NCI-H1105 (cell line): Measurements from ENCODE around the gene EBP.
"Not testable (repeated sequence)": the region's sequence is repeated elsewhere in the genome, so short reads cannot be mapped to it uniquely, and the experiment has no call there.

Experiments used
- DNase-seq: peaks from one replicate; lab custom pipeline; 2025; lab: John Stamatoyannopoulos, UW

EBP gene

GRCh38 chrX:48493890-48494364 is 27.7 kb upstream of the EBP start:
- no peak for DNase-seq

GRCh38 chrX:48496660-48497059 is 24.9 kb upstream of the EBP start:
- DNase-seq, result no peak

GRCh38 chrX:48497871-48498270 is 23.7 kb upstream of the EBP start:
- DNase-seq, result no peak

DNA sequence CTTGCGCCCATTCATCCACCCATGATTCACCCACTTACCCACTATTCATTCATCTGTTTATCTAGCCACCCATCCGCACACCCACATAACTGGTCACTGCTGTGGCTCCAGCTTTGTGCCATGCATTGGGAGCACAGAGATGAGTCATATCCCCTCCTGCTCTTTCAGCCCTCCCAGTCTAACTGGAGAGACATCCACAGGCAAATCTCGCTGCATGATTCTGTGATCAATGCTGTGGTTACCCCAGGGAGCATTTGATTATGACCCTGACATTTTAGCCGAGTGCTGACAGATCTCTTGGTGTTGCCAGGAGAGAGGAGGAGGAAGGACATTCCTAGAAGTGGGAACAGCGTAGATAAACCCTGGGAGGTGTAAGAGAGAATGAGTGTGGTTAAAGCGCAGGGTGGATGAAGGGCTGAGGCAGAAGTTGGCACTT is 23.2 kb upstream of the EBP start:
- no peak for DNase-seq

DNA sequence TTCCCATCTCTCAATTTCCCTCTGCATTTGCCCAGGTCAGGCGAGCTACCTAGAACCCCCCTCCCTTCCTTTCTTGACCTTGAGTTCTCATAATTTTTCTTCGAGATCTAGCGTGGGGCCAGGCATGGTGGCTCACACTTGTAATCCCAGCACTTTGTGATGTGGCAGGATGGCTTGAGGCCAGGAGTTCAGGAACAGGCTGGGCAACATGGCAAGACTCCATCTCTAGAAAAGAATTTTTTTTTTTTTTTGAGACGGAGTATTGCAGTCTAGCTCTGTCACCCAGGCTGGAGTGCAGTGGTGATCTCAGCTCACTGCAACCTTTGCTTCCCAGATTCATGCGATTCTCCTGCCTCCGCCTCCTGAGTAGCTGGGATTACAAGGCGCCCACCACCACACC is 17.3 kb upstream of the EBP start:
- DNase-seq, result no peak

DNA sequence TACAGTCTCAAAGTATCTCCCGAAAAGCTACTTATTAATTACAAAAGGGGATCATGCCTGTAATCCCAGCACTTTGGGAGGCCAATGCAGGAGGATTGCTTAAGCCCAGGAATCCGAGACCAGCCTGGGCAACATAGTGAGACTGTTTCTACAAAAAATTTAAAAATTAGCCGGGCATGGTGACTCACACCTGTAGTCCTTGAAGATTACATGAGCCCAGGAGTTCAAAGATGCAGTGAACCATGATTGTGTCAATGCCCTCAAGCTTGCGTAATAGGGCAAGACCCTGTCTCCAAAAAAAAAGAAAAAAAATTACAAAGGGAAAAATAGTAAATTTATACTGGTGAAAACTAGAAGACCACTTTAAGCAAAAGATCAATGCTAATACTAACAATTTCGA is 16.1 kb upstream of the EBP start:
- no peak for DNase-seq

GRCh38 chrX:48507246-48507645 is 14.4 kb upstream of the EBP start:
- DNase-seq, result no peak

- no peak for DNase-seq
Measured at GRCh38 chrX:48508400-48509244, 13.0 kb upstream of the EBP start, which contains the start of gene PORCN. PORCN (plus strand) TSS chrX:48508992; CDS start chrX:48509821, 829 bp downstream.

DNA sequence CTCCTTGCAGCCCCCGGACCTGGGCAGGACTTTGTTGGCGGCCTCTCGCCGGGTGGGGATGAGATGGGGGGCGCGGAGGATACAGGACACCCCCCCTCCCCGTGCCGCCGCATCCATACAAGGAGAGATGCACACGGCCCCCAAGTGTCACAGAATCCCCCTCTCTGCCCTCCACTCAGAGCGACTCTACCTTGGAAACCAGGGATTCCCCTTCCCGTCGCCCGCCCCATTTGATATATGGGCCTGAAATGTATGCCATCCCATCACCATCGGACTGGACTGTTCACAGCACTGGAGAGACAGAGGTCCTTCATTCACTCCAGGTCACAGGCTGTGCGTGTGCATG is 12.4 kb upstream of the EBP start:
- DNase-seq, result no peak

GRCh38 chrX:48509619-48510018 is 12.0 kb upstream of the EBP start:
- no peak for DNase-seq

GRCh38 chrX:48511560-48511959 is 10.0 kb upstream of the EBP start:
- no peak for DNase-seq

DNA sequence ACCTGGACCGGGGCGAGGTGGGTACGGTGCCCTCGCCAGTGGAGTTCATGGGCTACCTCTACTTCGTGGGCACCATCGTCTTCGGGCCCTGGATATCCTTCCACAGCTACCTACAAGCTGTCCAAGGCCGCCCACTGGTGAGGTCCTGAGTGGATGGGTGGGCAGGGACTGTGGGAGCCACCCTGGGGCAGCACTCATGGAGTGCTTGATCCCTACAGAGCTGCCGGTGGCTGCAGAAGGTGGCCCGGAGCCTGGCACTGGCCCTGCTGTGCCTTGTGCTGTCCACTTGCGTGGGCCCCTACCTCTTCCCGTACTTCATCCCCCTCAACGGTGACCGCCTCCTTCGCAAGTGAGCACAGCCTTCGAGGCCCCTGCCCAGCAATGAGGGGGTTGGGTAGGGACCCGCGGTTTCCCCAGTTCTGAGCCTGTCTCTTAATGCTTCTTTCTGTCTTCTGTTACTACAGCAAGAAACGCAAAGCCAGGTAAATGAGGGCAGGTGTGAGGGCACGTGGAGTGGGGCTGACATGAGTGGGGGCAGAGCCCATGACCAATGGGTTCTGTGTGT is 9.2 kb upstream of the EBP start:
- DNase-seq, result no peak

DNA sequence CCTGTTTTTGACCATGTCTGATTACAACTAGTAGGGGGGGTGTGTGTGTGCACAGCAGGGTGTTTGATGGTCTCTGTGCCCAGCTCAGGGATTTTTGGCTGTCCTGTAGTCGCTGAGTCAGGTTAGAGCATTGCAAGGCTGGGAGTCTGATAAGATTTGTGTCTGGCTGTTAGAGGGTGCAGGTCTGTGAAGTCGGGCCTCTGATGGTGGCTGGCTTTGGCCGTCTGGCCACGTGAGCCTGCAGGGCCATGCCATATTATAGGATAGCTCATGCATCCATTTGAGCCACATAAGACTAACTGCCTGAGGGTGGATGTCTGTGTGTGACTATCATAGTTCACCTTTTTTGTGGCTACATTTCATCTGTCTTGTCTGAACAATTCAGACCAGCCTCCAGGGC is 7.9 kb upstream of the EBP start:
- DNase-seq, result no peak

DNA sequence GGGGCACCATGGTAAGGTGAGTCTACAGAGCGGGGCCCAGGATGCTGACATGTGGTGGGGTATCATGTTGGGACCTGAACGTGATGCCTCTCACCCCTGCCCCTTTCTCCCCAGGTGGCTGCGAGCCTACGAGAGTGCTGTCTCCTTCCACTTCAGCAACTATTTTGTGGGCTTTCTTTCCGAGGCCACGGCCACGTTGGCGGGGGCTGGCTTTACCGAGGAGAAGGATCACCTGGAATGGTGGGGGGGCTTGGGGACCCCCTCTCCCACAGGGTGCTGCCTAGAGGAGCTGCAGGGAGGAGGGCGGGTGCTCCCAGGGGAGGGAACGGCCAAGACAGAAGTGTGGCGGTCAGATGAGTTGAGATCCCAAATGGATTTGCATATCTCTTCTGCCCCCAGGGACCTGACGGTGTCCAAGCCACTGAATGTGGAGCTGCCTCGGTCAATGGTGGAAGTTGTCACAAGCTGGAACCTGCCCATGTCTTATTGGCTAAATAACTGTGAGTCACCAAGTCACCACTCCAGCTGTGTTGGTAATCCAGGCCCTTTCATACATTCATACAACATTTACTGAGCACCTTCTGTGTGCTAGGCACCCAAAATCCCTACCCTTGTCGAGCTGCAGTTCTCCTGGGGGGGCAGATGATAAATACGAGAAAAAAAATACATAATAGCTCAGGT is 7.3 kb upstream of the EBP start:
- DNase-seq, result no peak

- no peak for DNase-seq
Measured at GRCh38 chrX:48514868-48515460, 6.6 kb upstream of the EBP start.

- no peak for DNase-seq
Measured at GRCh38 chrX:48515842-48516241, 5.8 kb upstream of the EBP start.

GRCh38 chrX:48516285-48516684 is 5.3 kb upstream of the EBP start:
- no peak for DNase-seq

DNA sequence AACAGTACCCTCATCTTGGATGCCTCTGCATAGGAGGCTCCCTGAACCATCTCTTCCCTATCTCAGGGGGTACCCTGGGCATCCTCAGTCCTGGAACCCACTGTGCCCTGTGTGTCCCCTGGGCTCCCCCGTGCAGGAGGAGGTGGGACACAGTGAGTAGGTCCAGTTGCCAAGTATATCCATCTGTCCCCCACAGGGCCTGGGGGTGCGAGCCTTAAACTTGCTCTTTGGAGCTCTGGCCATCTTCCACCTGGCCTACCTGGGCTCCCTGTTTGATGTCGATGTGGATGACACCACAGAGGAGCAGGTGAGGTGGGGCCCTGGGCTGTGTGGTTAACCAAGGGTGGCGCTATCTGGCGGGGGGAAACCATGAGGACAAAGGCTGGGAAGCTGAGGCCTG is 4.6 kb upstream of the EBP start:
- no peak for DNase-seq

DNA sequence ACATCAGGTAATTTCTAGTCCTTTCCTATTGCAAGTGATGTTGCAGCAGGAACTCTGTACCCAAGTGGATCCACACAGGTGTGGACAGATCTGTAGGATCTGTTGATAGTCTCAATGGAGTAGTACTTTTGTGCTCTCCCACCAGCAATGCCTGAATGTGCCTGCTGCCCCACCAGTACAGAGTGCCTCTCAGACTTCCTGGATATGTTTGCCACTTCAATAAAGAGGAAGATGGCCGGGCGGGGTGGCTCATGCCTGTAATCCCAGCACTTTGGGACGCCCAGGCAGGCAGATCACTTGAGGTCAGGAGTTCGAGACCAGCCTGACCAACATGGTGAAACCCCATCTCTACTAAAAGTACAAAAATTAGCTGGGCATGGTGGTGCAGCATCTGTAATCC is 2.1 kb upstream of the EBP start:
- not testable (repeated sequence) for DNase-seq

- DNase-seq, result no peak
Measured at GRCh38 chrX:48520455-48520854, 1.2 kb upstream of the EBP start.

DNA sequence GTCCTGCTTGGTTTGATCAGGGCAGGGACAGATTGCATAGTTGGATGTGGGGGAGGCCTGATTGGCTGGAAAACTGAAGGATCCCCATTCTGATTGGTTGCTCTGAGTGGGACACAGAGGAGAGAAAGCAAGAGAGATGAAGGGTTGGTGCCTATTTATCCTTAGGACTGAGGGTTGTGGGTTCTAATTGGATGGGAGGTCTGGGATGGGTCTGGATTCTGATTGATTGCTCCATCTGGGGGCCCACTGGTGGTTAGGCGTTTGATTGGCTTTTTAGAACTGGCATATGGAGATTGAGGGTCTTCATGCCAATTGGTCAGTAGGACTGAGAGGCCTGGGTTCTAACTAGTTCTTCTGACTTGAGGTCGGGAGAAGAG is 644 bp upstream of the EBP start:
- DNase-seq, result no peak

- no peak for DNase-seq
Measured at GRCh38 chrX:48522291-48522690, 683 bp downstream of the EBP start.

GRCh38 chrX:48523682-48524081 is 2.1 kb downstream of the EBP start:
- no peak for DNase-seq
